Stimulated activated CD4-positive, alpha-beta T cell treated with anti-CD3 and anti-CD28 coated beads, Interleukin-15, amount 100 ng/mL, for 48 hours (primary cell): ENCODE results near the gene GIT2.
"Not testable (repeated sequence)": the region's sequence is repeated elsewhere in the genome, so short reads cannot be mapped to it uniquely, and the experiment has no call there.

Source experiments
- DNase-seq, 2 donors: peaks; one replicate each; pipeline ENCODE4 v3.0.0-alpha.2; 2020; ENCODE audit warnings: low read depth in 2 of 2

Gene GIT2

DNA sequence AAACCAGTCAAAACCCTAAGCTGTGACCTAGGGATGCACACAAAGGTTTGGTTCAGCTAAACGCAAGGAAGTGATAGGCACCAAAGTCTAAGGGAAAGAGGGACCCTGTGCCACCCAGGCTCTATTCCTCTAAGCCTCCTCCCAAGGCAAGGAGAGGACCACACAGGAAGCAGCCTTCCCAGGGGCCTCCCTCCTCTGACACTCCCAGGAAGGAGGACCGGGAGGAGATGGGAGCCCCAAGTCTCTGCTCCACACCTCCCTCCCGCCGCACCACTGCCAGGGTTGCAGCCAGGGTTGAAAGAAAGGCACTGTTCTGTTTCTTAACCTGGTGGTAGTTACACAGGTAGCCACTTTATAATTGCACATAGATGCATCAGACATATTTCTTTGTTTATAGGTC lies 74.2 kb downstream of the GIT2 start:
- DNase-seq = no peak

DNA sequence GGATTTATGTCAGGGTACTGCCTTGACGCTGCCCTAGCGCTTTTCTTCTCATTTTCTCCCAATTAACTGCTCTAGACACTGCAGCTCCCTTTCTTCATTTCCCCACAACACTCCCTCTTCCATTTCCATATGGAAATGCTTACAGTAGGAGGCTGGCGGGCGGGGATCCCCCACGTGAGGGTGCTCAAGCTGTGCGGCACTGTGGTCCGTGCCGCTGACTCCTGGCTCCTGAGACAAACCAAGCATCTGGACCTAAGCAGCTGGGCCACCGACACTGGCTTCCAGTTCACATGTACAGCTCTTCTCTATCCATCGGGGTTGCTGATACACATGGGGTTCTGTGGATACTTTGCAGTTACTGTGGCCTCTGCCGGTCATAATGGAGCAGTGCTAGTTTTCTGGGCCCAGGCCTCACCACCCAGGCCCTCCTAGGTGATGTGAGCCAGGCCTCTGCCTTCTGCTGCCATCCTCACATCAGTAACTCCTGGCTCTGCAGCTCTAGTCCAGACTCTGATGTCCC lies 75.8 kb downstream of the GIT2 start:
- no peak for DNase-seq

DNA sequence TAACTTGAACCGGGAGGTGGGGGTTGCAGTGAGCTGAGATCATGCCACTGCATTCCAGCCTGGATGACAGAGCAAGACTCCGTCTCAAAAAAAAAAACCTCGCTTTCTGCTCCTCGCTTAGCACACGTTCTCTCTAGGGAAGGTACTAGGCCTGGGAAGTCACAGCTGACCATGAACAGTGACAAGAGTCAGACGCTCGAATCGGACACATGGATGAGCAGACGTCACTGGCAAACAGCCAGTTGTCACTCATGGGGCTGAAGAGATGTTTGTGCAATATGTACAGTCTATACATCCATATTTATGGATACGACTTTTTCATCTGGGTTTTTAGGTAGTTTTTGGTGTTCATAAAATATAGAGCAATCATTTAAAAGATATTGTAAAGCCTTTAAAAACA lies 76.7 kb downstream of the GIT2 start:
- no peak for DNase-seq

DNA sequence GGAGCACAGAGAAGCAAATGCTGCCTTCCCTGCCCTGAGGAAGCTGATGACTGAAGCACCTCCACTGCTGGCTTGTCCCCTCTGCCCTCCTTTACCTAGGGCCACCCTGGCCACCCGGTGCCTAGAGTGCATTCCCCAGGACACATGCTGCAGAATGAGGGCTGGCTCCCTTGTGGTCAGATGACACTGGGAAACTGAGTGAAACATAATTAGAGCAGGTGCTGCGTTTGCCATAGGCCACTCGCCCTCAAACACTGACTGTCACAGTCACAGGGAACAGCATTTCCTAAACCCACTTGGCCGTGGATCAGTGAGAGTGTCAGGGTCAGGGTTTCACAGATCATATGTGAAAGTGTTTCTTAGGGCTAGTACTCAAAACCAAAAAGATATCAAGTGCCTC lies 80.1 kb downstream of the GIT2 start:
- no peak for DNase-seq

DNA sequence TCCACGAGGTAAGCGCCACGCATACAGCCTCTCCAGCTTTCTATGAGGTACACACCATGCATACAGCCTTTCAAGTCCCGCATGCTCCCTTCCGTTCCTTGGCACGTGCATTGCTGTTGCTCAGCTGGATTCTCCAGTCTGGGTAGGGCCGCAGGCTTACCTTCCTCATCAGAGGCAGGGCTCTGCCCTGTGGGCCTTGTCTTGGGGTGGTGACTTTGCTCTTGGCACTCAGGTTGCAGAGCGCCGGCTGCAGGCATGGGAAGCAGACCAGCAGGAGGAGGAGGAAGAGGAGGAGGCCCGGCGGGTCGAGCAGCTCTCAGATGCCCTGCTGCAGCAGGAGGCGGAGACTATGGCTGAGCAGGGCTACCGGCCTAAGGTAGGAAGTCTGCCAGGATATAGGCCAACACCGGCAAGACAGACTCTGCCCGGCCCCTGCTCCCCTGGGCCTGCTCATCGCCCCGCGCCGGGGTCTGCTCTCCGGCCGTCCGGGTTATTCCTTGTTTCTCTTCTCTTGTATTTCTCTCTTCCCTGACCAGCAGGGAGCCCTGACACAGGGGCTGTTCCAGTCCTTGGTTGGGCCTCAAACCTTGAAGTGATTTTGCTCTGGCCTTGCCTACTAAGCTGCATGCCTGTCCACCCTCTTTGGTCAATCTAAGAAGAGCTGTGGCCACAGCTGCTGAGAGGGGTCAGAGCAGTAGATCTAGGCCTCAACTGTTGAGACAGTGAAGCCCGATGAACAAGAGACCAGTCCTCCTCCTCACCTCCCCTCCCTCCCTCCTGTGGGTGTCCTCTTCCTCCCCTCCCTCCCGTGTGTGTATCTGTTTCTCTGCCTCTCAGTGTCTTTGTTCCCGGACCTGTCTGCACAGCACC lies 80.8 kb downstream of the GIT2 start:
- DNase-seq = no peak

GRCh38 chr12:109914461-109914860 lies 81.7 kb downstream of the GIT2 start:
- no peak for DNase-seq

DNA sequence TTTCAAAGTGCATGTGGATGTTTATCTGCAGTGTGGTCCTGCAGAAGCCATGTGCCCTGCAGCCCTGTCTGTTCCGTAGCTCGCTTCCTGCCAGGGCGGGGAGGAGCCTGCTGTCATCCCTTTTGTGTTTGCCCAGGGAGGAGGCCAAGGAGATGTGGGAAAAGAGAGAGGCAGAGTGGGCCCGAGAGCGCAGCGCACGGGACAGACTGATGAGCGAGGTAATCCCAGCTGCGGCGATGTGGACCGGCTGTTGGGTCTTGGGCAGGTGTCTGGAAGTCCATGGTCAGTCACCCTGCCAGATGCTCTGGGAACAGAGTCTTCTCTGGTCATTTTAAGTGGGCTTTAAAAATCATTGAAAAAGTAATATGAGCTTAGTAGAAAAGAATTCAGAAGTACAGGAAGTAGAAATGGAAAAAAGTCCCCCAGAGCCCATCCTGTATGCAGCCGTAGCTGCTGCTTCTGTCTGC lies 83.3 kb downstream of the GIT2 start:
- DNase-seq = no peak

DNA sequence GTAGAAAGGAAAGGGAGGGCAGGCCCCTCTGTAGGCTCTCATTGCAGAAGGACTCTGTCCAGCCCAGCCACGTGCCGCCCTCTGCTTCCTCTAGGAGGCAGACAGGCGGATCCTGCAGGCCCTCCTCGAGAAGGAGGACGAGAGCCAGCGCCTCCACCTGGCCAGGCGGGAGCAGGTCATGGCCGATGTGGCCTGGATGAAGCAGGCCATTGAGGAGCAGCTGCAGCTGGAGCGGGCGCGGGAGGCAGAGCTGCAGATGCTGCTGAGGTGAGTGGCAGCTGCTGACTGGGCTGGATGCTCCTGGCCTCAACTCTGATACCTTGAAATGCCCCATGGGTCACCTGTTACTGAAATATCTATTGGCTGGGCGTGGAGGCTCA lies 85.2 kb downstream of the GIT2 start:
- peak in 1 of 2 donors; percentile 19 for DNase-seq

GRCh38 chr12:109910254-109910968 lies 85.8 kb downstream of the GIT2 start:
- DNase-seq = no peak

DNA sequence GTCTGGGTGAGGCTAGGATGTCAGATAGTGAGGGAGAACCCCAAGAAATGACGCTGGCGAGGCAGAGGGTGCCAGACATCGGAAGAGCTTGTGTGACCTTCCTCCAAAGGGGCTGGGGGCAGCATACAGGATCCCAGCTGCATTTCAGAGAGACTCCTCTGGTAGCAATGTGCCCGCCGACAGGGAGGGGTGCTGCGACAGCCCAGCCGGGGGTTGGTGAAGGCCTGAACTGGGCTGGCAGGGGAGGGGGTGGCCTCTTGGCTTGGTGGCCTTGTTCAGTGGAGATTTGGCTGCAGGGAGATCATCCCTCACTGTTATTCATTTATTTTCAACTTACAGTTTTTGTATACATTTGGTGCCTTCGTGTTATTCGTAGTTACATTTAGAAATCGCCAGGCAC lies 90.9 kb downstream of the GIT2 start:
- no peak for DNase-seq

DNA sequence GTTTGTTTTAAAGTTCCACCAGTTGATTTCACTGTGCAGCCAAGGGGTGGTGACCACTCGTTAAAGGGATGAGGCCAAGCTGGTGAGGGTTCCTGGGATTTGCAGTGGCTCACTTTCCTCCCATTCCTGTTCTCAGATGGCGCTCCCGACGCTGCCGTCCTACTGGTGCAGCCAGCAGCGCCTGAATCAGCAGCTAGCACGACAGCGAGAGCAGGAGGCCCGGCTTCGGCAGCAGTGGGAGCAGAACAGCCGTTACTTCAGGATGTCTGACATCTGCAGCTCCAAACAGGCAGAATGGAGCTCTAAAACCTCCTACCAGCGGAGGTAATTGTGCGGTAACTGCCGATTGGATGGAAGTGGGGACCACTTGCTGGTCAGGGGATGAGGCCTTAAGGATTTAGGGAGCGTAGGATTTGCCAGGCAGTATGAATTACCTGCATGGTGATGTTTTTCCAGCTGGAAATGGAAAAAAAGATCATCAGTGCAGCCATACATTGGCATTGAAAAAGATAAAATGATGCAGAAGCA lies 93.2 kb downstream of the GIT2 start:
- no peak for DNase-seq

DNA sequence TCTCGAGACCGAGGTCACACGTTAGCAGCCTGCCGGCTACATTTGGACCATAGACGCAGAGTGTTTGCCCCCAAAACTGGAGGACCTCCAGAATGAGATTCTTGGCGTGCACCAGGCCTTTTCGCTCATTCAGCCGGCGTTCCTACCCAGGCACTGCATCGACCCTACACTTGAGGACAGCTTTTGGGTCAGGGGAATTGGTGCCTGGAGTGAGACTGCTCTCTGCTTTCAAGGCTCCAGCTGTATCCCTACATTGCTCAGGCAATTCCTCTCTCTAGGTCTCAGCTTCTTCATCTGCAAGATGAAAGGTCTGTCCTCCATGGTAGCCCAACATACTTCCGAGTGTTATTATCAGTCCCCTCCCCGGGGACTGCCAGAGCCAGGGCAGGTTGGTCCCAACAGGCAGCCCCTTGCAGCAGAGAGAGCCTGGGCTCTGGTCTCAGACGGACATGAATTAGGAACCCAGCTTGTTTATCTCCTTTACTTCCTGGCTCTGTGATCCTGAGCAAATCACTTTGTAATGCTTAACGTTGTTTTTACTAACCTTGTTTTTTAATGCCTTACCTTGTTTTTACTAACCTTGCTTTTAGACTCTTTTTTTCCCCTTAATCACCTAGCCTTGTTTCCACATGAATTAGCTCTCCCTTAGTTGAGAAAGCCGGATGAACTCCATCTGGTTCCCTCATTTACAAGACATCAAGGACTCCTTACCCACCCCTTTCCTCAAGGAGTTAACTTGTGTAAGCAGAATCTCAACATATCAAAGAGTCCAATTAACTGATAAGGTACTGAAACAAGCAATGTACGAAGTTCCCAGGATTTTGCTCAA lies 95.2 kb downstream of the GIT2 start:
- no peak for DNase-seq

GRCh38 chr12:109899783-109900751 lies 96.1 kb downstream of the GIT2 start, which contains the start of gene TCHP:
Gene TCHP (plus strand): TSS chr12:109900274. CDS start chr12:109903027, 2,753 bp downstream.
- DNase-seq = peak; percentile 52 to 71

GRCh38 chr12:109899345-109899744 lies 96.8 kb downstream of the GIT2 start:
- DNase-seq = not testable (repeated sequence)

DNA sequence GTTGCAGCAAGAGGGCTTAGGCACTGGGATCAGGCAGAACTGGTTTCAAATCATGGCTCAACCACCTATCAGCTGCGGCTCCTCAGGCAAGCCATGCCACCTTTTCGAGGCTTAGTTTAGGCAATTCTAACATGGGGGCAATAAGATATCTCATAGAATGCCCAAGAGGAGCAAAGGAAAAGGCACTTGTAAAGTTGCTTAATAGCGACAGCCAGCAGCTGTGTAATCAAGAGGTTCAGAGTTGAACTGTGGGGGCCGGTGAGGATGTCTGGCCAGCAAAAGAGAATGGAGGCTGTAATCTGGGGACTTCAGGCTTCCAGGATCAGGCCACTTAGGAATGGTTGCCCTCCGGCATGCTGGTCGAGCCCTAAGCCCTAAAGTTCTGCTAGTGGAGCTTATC lies 99.1 kb downstream of the GIT2 start:
- DNase-seq = no peak

DNA sequence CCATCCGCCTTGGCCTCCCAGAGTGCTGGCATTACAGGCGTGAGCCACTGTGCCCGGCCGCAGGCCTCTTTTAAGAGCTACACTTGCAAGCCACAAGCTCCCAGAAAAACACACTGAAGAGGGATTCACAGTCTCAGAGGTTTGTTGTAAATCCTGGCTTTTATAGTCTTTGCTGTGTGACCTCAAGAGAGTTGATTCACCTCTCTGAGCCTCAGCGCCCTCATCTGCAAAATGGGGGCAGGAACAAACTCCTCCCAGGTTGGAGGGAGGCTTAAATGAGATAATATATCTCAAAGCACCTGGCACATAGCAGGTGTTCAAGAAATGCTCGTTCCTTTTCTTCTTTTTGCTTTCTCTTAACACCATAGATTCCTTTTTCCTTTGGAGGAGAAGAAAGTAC lies 100.0 kb downstream of the GIT2 start:
- no peak for DNase-seq

DNA sequence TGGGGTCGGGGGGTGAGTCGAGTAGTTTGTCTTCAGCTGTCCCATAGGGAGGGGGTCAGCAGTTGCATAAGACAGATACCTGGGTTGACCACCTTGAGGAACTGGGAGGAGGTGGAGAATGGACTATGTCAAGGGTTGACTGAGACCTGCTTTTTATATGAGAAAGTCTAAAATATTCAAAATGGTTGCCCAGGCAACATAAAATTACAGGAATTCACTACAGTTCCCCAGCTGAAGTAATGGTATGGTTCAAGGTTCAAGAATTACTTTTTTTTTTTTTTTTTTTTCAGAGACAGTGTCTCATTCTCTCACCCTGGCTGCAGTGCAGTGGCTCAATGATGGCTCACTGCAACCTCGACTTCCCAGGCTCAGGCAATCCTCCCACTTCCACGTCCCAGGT lies 101.2 kb downstream of the GIT2 start:
- no peak for DNase-seq

GRCh38 chr12:109893261-109893995 lies 102.7 kb downstream of the GIT2 start:
- DNase-seq = no peak

DNA sequence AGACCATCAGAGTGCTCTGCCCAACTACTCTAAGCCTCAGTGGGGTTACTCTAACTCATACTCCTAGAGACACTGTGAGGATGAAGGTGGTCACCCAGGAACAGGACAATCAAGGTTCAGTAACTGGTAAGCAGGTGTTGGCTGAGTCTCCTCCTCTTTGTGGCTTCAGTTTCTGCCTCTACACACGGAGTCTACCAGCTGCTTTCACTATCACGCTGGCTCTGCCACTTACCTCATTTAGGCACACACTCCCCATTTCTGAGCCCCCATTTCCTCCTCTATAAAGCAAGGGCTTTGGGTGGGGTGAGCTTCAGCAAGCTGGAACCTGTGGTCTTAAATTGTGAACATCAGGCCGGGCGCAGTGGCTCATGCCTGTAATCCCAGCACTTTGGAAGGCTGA lies 103.4 kb downstream of the GIT2 start:
- DNase-seq = no peak
